Ishikawa (cell line): Measurements from ENCODE around the gene GOLGA2.

Source experiments
- CEBPB ChIP-seq: IDR thresholded peaks from 2 replicates; pipeline ENCODE4 v1.6.1; 2012
- CREB1 ChIP-seq: IDR thresholded peaks from 2 replicates; pipeline ENCODE4 v1.6.1; 2012; ENCODE audit warnings: low read depth
- EGR1 ChIP-seq: IDR thresholded peaks from 2 replicates; pipeline ENCODE4 v1.6.1; 2012
- EP300 ChIP-seq: IDR thresholded peaks from 2 replicates; pipeline ENCODE4 v1.6.1; 2012; ENCODE audit warnings: borderline replicate concordance
- FOXM1 ChIP-seq: IDR thresholded peaks from 2 replicates; pipeline ENCODE4 v1.6.1; 2012; ENCODE audit warnings: low read depth, borderline replicate concordance
- NFIC ChIP-seq: IDR thresholded peaks from 2 replicates; pipeline ENCODE4 v1.6.1; 2012
- RAD21 ChIP-seq: IDR thresholded peaks from 2 replicates; pipeline ENCODE4 v1.6.1; 2012; ENCODE audit warnings: low read depth
- TAF1 ChIP-seq: IDR thresholded peaks from 2 replicates; pipeline ENCODE4 v1.6.1; 2012; ENCODE audit warnings: low read depth, mild to moderate bottlenecking
- TEAD4 ChIP-seq: IDR thresholded peaks from 2 replicates; pipeline ENCODE4 v1.6.1; 2012
- YY1 ChIP-seq: IDR thresholded peaks from 2 replicates; pipeline ENCODE4 v1.6.1; 2012; ENCODE audit warnings: low read depth
- TF ChIP-seq, protein P1 (sequence below): IDR thresholded peaks from 2 replicates; pipeline ENCODE4 v1.6.1; 2012
- TF ChIP-seq, protein P2 (sequence below): IDR thresholded peaks from 2 replicates; pipeline ENCODE4 v1.6.1; 2012; ENCODE audit warnings: low read depth, mild to moderate bottlenecking
- TF ChIP-seq, protein P3 (sequence below): IDR thresholded peaks from 2 replicates; pipeline ENCODE4 v1.6.1; 2012

DNA sequence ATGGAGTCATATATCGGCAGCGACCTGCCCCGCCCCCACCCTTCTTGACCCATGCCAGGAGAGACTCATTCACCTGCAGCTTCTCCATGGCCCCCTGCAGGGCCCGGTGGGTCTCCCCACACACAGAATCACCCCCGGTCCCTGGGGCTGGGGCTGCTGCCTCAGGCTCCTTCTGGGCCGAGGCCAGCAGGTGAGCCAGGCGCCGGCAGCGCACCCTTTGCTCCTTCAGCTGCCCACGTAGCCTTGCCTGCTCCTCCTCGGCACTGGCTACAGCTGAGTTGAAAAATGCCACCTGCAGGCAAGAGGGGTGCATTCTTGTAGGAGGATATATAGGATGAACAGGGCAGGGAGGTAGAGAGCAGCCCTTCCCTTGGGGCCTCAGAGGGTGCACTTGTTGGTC lies 17.9 kb downstream of the GOLGA2 start:
- TF ChIP-seq EP300: no peak
- no peak for TF ChIP-seq CEBPB
- no peak for TF ChIP-seq YY1
- TF ChIP-seq, protein P1, sequence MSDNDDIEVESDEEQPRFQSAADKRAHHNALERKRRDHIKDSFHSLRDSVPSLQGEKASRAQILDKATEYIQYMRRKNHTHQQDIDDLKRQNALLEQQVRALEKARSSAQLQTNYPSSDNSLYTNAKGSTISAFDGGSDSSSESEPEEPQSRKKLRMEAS: no peak
- TF ChIP-seq CREB1: no peak
- TF ChIP-seq NFIC: no peak
- TF ChIP-seq RAD21: no peak
- TF ChIP-seq, protein P2, sequence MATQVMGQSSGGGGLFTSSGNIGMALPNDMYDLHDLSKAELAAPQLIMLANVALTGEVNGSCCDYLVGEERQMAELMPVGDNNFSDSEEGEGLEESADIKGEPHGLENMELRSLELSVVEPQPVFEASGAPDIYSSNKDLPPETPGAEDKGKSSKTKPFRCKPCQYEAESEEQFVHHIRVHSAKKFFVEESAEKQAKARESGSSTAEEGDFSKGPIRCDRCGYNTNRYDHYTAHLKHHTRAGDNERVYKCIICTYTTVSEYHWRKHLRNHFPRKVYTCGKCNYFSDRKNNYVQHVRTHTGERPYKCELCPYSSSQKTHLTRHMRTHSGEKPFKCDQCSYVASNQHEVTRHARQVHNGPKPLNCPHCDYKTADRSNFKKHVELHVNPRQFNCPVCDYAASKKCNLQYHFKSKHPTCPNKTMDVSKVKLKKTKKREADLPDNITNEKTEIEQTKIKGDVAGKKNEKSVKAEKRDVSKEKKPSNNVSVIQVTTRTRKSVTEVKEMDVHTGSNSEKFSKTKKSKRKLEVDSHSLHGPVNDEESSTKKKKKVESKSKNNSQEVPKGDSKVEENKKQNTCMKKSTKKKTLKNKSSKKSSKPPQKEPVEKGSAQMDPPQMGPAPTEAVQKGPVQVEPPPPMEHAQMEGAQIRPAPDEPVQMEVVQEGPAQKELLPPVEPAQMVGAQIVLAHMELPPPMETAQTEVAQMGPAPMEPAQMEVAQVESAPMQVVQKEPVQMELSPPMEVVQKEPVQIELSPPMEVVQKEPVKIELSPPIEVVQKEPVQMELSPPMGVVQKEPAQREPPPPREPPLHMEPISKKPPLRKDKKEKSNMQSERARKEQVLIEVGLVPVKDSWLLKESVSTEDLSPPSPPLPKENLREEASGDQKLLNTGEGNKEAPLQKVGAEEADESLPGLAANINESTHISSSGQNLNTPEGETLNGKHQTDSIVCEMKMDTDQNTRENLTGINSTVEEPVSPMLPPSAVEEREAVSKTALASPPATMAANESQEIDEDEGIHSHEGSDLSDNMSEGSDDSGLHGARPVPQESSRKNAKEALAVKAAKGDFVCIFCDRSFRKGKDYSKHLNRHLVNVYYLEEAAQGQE: no peak
- TF ChIP-seq TAF1: no peak
- TF ChIP-seq, protein P3, sequence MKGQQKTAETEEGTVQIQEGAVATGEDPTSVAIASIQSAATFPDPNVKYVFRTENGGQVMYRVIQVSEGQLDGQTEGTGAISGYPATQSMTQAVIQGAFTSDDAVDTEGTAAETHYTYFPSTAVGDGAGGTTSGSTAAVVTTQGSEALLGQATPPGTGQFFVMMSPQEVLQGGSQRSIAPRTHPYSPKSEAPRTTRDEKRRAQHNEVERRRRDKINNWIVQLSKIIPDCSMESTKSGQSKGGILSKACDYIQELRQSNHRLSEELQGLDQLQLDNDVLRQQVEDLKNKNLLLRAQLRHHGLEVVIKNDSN: no peak
- no peak for TF ChIP-seq EGR1
- no peak for TF ChIP-seq TEAD4
- no peak for TF ChIP-seq FOXM1
